WTC11 (cell line): Measurements from ENCODE around the gene CDH11. TPM values are rescaled to one million over a fixed set of nuclear protein-coding genes. Genes with fewer than 3 reads are reported as not detected.

ENCODE experiments used
- ATAC-seq: fragments of 200-7000 bp; cut with Tn5 transposase; 2 replicates; pipeline ENCODE4 v1.10.0; 2021; ENCODE audit warnings: mild to moderate bottlenecking, moderate library complexity
- CTCF ChIA-PET: fragments of 300-600 bp; sonication (Branson Sonifier 250); formaldehyde crosslinking; loops from one replicate; lab custom pipeline; 2021; ENCODE audit warnings: antibody characterized with exemption; lab: Charles Lee
- POLR2A ChIA-PET: fragments of 350-600 bp; sonication (Branson Sonifier 250); formaldehyde crosslinking; loops from one replicate; lab custom pipeline; 2021; ENCODE audit warnings: antibody characterized with exemption; lab: Charles Lee
- DNase-seq: peaks from one replicate; pipeline ENCODE4 v3.0.0; 2021; ENCODE audit warnings: low spot score
- H3K27ac Mint-ChIP-seq: 2 replicates; pipeline ENCODE4 v1.8.0; 2021; ENCODE audit warnings: mixed read lengths
- H3K27me3 Mint-ChIP-seq: 2 replicates; pipeline ENCODE4 v1.8.0; 2021; ENCODE audit warnings: low read depth, mild to moderate bottlenecking, moderate library complexity, mixed read lengths
- H3K36me3 Mint-ChIP-seq: 2 replicates; pipeline ENCODE4 v1.8.0; 2021; ENCODE audit warnings: mixed read lengths
- H3K4me1 Mint-ChIP-seq: 2 replicates; pipeline ENCODE4 v1.8.0; 2022; ENCODE audit warnings: mixed read lengths
- H3K4me3 Mint-ChIP-seq: 2 replicates; pipeline ENCODE4 v1.8.0; 2021; ENCODE audit warnings: mild to moderate bottlenecking, moderate library complexity, mixed read lengths
- H3K9me3 Mint-ChIP-seq: 2 replicates; pipeline ENCODE4 v1.8.0; 2021; ENCODE audit warnings: mixed read lengths
- ATF1 ChIP-seq: sonication (generic); formaldehyde crosslinking; IDR thresholded peaks from 2 replicates; pipeline ENCODE4 v1.8.1; 2023; ENCODE audit warnings: mild to moderate bottlenecking, moderate library complexity, missing genetic modification reagents
- CBFB ChIP-seq: sonication (generic); formaldehyde crosslinking; IDR thresholded peaks from 2 replicates; pipeline ENCODE4 v1.8.1; 2022; ENCODE audit warnings: mild to moderate bottlenecking, low read depth, missing genetic modification reagents
- CREB1 ChIP-seq: sonication (generic); formaldehyde crosslinking; IDR thresholded peaks from 2 replicates; pipeline ENCODE4 v1.8.0; 2023; ENCODE audit warnings: mild to moderate bottlenecking, missing genetic modification reagents
- EMX1 ChIP-seq: fragments of 250-450 bp; sonication (Bioruptor Pico); IDR thresholded peaks from 2 replicates; pipeline ENCODE4 v1.8.0; 2021; ENCODE audit warnings: mild to moderate bottlenecking
- FOXJ3 ChIP-seq: sonication (generic); formaldehyde crosslinking; IDR thresholded peaks from 2 replicates; pipeline ENCODE4 v1.9.0; 2021; ENCODE audit warnings: missing genetic modification reagents, mild to moderate bottlenecking, borderline replicate concordance
- FOXK1 ChIP-seq: sonication (generic); formaldehyde crosslinking; IDR thresholded peaks from 2 replicates; pipeline ENCODE4 v1.8.0; 2022; ENCODE audit warnings: mild to moderate bottlenecking, moderate library complexity, missing genetic modification reagents
- GRHL2 ChIP-seq: fragments of 250-450 bp; sonication (Bioruptor Pico); IDR thresholded peaks from 2 replicates; pipeline ENCODE4 v1.8.0; 2022; ENCODE audit warnings: mild to moderate bottlenecking, moderate library complexity; ENCODE audit not compliant: insufficient replicate concordance, severe bottlenecking
- HMGA2 ChIP-seq: fragments of 250-450 bp; sonication (Bioruptor Pico); IDR thresholded peaks from 2 replicates; pipeline ENCODE4 v1.4.0; 2021; ENCODE audit warnings: mild to moderate bottlenecking, moderate library complexity
- JAZF1 ChIP-seq: fragments of 250-450 bp; sonication (Bioruptor Pico); IDR thresholded peaks from 2 replicates; pipeline ENCODE4 v1.9.0; 2021; ENCODE audit warnings: moderate library complexity, mild to moderate bottlenecking, inconsistent platforms
- KAT7 ChIP-seq: sonication (generic); formaldehyde crosslinking; IDR thresholded peaks from 2 replicates; pipeline ENCODE4 v1.8.1; 2023; ENCODE audit warnings: missing genetic modification reagents, mild to moderate bottlenecking, borderline replicate concordance
- MXD4 ChIP-seq: fragments of 250-450 bp; sonication (Bioruptor Pico); IDR thresholded peaks from 2 replicates; pipeline ENCODE4 v1.8.0; 2021; ENCODE audit warnings: mild to moderate bottlenecking, moderate library complexity, borderline replicate concordance
- RELA ChIP-seq: sonication (generic); formaldehyde crosslinking; IDR thresholded peaks from 2 replicates; pipeline ENCODE4 v1.8.1; 2022; ENCODE audit warnings: missing genetic modification reagents, mild to moderate bottlenecking, borderline replicate concordance
- RORB ChIP-seq: fragments of 250-450 bp; sonication (Bioruptor Pico); IDR thresholded peaks from 2 replicates; pipeline ENCODE4 v1.9.0; 2021; ENCODE audit warnings: mild to moderate bottlenecking
- TCF7 ChIP-seq: sonication (generic); formaldehyde crosslinking; IDR thresholded peaks from 2 replicates; pipeline ENCODE4 v1.8.0; 2022; ENCODE audit warnings: mild to moderate bottlenecking, low read depth, missing genetic modification reagents, moderate library complexity
- ZBTB21 ChIP-seq: sonication (generic); formaldehyde crosslinking; IDR thresholded peaks from 2 replicates; pipeline ENCODE4 v1.8.1; 2023; ENCODE audit warnings: mild to moderate bottlenecking, missing genetic modification reagents, borderline replicate concordance
- ZNF396 ChIP-seq: fragments of 250-450 bp; sonication (Bioruptor Pico); IDR thresholded peaks from 2 replicates; pipeline ENCODE4 v1.8.0; 2021; ENCODE audit warnings: mild to moderate bottlenecking, moderate library complexity, borderline replicate concordance
- total RNA-seq: library from RNA; stranded (reverse); gene quantifications from 3 replicates; pipeline ENCODE4 v1.2.3, GENCODE V29; 2021
- TF ChIP-seq, protein P1 (sequence below): sonication (generic); formaldehyde crosslinking; IDR thresholded peaks from 2 replicates; pipeline ENCODE4 v1.8.1; 2022; ENCODE audit warnings: low read depth, mild to moderate bottlenecking, moderate library complexity, missing genetic modification reagents, borderline replicate concordance
- TF ChIP-seq, protein P2 (sequence below): fragments of 200-600 bp; IDR thresholded peaks from 2 replicates; pipeline ENCODE4 v1.8.0; 2022; ENCODE audit warnings: antibody characterized with exemption
- TF ChIP-seq, protein P3 (sequence below): sonication (generic); formaldehyde crosslinking; IDR thresholded peaks from 2 replicates; pipeline ENCODE4 v1.8.1; 2022; ENCODE audit warnings: mild to moderate bottlenecking, missing genetic modification reagents, moderate library complexity, borderline replicate concordance
- TF ChIP-seq, protein P4 (sequence below): fragments of 250-450 bp; sonication (Bioruptor Pico); IDR thresholded peaks from 2 replicates; pipeline ENCODE4 v1.8.0; 2021; ENCODE audit warnings: mild to moderate bottlenecking
- TF ChIP-seq, protein P5 (sequence below): sonication (generic); formaldehyde crosslinking; IDR thresholded peaks from 2 replicates; pipeline ENCODE4 v1.8.1; 2023; ENCODE audit warnings: mild to moderate bottlenecking, missing genetic modification reagents, moderate library complexity
- TF ChIP-seq, protein P6 (sequence below): sonication (generic); formaldehyde crosslinking; IDR thresholded peaks from 2 replicates; pipeline ENCODE4 v1.8.0; 2022; ENCODE audit warnings: mild to moderate bottlenecking, missing genetic modification reagents
- TF ChIP-seq, protein P7 (sequence below): sonication (generic); formaldehyde crosslinking; IDR thresholded peaks from 2 replicates; pipeline ENCODE4 v1.8.1; 2023; ENCODE audit warnings: mild to moderate bottlenecking, missing genetic modification reagents, moderate library complexity
- TF ChIP-seq, protein P8 (sequence below): fragments of 250-450 bp; sonication (Bioruptor Pico); IDR thresholded peaks from 2 replicates; pipeline ENCODE4 v1.9.0; 2021; ENCODE audit warnings: moderate library complexity, mild to moderate bottlenecking, inconsistent platforms, borderline replicate concordance
- TF ChIP-seq, protein P9 (sequence below): sonication (generic); formaldehyde crosslinking; IDR thresholded peaks from 2 replicates; pipeline ENCODE4 v1.8.1; 2023; ENCODE audit warnings: mild to moderate bottlenecking, moderate library complexity, missing genetic modification reagents

The CDH11 gene
- total RNA-seq, 1 experiment from 2014 or later = 11.6 TPM

DNA sequence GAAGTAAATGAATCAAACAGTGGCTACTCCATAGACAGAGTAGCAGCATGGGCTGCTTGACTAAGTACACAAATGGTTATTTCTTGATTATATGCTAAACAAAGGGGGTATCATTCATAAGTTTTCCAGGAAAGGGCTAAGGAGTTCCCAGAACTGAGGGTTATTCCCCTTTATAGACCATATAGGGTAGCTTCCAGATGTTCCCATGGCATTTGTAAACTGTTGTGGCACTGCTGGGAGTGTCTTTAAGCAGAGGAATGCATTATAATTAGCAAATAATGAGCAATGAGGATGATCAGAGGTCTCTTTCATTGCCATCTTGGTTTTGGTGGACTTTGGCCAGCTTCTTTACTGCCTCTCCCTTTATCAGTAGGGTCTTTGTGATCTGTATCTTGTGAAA lies 105.1 kb downstream of the CDH11 start (continued):
- TF ChIP-seq MXD4 (no peak), GRHL2 (CRISPR knock-in tag) (no peak), CREB1 (CRISPR knock-in tag) (no peak), EMX1 (no peak), ZNF396 (CRISPR knock-in tag) (no peak), FOXJ3 (CRISPR knock-in tag) (no peak), HMGA2 (no peak), RORB (no peak), TCF7 (CRISPR knock-in tag) (no peak)
- TF ChIP-seq, protein P1, sequence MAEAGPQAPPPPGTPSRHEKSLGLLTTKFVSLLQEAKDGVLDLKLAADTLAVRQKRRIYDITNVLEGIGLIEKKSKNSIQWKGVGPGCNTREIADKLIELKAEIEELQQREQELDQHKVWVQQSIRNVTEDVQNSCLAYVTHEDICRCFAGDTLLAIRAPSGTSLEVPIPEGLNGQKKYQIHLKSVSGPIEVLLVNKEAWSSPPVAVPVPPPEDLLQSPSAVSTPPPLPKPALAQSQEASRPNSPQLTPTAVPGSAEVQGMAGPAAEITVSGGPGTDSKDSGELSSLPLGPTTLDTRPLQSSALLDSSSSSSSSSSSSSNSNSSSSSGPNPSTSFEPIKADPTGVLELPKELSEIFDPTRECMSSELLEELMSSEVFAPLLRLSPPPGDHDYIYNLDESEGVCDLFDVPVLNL (CRISPR knock-in tag) = no peak
- TF ChIP-seq, protein P2, sequence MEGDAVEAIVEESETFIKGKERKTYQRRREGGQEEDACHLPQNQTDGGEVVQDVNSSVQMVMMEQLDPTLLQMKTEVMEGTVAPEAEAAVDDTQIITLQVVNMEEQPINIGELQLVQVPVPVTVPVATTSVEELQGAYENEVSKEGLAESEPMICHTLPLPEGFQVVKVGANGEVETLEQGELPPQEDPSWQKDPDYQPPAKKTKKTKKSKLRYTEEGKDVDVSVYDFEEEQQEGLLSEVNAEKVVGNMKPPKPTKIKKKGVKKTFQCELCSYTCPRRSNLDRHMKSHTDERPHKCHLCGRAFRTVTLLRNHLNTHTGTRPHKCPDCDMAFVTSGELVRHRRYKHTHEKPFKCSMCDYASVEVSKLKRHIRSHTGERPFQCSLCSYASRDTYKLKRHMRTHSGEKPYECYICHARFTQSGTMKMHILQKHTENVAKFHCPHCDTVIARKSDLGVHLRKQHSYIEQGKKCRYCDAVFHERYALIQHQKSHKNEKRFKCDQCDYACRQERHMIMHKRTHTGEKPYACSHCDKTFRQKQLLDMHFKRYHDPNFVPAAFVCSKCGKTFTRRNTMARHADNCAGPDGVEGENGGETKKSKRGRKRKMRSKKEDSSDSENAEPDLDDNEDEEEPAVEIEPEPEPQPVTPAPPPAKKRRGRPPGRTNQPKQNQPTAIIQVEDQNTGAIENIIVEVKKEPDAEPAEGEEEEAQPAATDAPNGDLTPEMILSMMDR = no peak

DNA sequence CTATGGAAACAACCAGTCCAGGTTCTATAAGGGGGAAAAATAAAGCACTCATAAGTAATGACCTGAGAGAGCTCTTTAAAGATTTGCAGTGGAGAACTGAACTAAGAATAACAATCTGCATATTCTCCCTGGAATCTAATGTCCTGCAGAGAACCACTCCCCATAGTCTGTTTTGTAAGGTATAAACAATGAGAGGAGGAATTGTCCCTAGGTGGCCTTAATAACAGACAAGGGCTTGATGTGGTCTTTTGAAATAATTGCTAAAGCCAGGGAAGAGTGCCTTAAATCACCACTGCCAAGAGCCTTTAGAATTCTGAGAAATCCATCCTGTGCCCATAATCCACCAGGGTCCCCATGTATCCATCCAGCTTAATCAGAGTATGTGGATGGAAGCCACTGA lies 106.3 kb downstream of the CDH11 start:
- CTCF ChIA-PET = no interaction called here
- Mint-ChIP-seq H3K9me3 (peaks cover 29% of the 10 kb centered on the region), H3K27me3 (no peaks in the 10 kb centered on the region; the same call in 1 of the 2 replicates), H3K4me3 (no peak overlapping the region), H3K27ac (no peak overlapping the region), H3K36me3 (peaks cover 23% of the 10 kb centered on the region), H3K4me1 (peaks cover 11% of the 10 kb centered on the region)
- ATAC-seq (peak; percentile 72), DNase-seq (no peak)
- POLR2A ChIA-PET = no interaction called here
- TF ChIP-seq, protein P3, sequence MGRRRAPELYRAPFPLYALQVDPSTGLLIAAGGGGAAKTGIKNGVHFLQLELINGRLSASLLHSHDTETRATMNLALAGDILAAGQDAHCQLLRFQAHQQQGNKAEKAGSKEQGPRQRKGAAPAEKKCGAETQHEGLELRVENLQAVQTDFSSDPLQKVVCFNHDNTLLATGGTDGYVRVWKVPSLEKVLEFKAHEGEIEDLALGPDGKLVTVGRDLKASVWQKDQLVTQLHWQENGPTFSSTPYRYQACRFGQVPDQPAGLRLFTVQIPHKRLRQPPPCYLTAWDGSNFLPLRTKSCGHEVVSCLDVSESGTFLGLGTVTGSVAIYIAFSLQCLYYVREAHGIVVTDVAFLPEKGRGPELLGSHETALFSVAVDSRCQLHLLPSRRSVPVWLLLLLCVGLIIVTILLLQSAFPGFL (CRISPR knock-in tag) = no peak
- TF ChIP-seq MXD4 (no peak), ZBTB21 (CRISPR knock-in tag) (no peak), FOXK1 (CRISPR knock-in tag) (no peak), JAZF1 (CRISPR knock-in tag) (no peak), KAT7 (no peak), CBFB (no peak), ATF1 (CRISPR knock-in tag) (no peak), EMX1 (no peak), RELA (CRISPR knock-in tag) (no peak)
- TF ChIP-seq, protein P4, sequence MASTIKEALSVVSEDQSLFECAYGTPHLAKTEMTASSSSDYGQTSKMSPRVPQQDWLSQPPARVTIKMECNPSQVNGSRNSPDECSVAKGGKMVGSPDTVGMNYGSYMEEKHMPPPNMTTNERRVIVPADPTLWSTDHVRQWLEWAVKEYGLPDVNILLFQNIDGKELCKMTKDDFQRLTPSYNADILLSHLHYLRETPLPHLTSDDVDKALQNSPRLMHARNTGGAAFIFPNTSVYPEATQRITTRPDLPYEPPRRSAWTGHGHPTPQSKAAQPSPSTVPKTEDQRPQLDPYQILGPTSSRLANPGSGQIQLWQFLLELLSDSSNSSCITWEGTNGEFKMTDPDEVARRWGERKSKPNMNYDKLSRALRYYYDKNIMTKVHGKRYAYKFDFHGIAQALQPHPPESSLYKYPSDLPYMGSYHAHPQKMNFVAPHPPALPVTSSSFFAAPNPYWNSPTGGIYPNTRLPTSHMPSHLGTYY = no peak
- TF ChIP-seq, protein P5, sequence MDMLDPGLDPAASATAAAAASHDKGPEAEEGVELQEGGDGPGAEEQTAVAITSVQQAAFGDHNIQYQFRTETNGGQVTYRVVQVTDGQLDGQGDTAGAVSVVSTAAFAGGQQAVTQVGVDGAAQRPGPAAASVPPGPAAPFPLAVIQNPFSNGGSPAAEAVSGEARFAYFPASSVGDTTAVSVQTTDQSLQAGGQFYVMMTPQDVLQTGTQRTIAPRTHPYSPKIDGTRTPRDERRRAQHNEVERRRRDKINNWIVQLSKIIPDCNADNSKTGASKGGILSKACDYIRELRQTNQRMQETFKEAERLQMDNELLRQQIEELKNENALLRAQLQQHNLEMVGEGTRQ = no peak
- TF ChIP-seq, protein P6, sequence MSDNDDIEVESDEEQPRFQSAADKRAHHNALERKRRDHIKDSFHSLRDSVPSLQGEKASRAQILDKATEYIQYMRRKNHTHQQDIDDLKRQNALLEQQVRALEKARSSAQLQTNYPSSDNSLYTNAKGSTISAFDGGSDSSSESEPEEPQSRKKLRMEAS (CRISPR knock-in tag) = no peak
- TF ChIP-seq, protein P1 (CRISPR knock-in tag) = no peak
- TF ChIP-seq, protein P7, sequence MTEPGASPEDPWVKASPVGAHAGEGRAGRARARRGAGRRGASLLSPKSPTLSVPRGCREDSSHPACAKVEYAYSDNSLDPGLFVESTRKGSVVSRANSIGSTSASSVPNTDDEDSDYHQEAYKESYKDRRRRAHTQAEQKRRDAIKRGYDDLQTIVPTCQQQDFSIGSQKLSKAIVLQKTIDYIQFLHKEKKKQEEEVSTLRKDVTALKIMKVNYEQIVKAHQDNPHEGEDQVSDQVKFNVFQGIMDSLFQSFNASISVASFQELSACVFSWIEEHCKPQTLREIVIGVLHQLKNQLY (CRISPR knock-in tag) = no peak
- TF ChIP-seq, protein P8, sequence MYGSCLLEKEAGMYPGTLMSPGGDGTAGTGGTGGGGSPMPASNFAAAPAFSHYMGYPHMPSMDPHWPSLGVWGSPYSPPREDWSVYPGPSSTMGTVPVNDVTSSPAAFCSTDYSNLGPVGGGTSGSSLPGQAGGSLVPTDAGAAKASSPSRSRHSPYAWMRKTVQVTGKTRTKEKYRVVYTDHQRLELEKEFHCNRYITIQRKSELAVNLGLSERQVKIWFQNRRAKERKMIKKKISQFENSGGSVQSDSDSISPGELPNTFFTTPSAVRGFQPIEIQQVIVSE (CRISPR knock-in tag) = no peak
- TF ChIP-seq, protein P9, sequence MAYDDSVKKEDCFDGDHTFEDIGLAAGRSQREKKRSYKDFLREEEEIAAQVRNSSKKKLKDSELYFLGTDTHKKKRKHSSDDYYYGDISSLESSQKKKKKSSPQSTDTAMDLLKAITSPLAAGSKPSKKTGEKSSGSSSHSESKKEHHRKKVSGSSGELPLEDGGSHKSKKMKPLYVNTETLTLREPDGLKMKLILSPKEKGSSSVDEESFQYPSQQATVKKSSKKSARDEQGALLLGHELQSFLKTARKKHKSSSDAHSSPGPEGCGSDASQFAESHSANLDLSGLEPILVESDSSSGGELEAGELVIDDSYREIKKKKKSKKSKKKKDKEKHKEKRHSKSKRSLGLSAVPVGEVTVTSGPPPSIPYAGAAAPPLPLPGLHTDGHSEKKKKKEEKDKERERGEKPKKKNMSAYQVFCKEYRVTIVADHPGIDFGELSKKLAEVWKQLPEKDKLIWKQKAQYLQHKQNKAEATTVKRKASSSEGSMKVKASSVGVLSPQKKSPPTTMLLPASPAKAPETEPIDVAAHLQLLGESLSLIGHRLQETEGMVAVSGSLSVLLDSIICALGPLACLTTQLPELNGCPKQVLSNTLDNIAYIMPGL (CRISPR knock-in tag) = no peak
